HG03135 (cell line): ENCODE data around the gene STARD7.

Experiments used
- ATAC-seq: cut with Tn5 transposase; IDR thresholded peaks from one replicate; pipeline ENCODE4 v1.9.1; 2021; ENCODE audit warnings: mild to moderate bottlenecking, moderate library complexity; ENCODE audit not compliant: unreplicated experiment

STARD7 gene

GRCh38 chr2:96137321-96138178 lies 71.1 kb downstream of the STARD7 start:
- ATAC-seq, result no peak

GRCh38 chr2:96136129-96136720 lies 72.4 kb downstream of the STARD7 start:
- no peak for ATAC-seq

DNA sequence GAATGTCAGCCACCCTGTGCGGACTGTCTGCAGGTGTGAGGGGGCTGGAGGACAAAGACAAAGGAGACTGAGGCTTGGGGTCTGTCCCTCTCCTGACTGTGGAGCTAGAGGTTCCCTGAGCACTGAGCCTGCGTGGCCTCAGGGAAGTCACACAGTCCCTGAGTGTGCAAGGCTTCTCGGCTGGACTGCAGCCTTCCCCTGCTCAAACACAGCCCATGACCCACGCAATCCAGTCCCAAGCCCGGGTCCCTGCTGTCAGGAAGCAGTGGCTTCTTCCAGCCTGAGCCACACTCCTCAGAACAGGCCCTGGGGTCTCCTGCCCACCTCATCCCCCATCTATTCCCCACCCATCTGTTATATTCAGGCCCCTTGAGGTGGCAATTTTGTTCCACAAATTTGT lies 73.0 kb downstream of the STARD7 start:
- ATAC-seq, result no peak

- ATAC-seq, result no peak
These were observed 73.5 kb downstream of the STARD7 start for GRCh38 chr2:96135171-96135570.
